ENCODE results near the gene WNT7A.

Gene WNT7A

GRCh38 chr3:13825821-13826220 lies 54.0 kb downstream of the WNT7A start:
- no peak for ATAC-seq (ENCODE audit: low read depth)

GRCh38 chr3:13825311-13825579 lies 54.6 kb downstream of the WNT7A start:
- no peak overlapping the region for H3K4me3 ChIP-seq (ENCODE audit: severe bottlenecking)
- H3K36me3 ChIP-seq (ENCODE audit: low read depth) = no peaks in the 10 kb centered on the region; the same call in 1 of the 2 replicates
- no peak for DNase-seq (ENCODE audit: low spot score)
- no peaks in the 10 kb centered on the region for H3K9me3 ChIP-seq (ENCODE audit: severe bottlenecking)
- H3K27me3 ChIP-seq (ENCODE audit: insufficient read depth, poor library complexity, severe bottlenecking) = no peaks in the 10 kb centered on the region
- ATAC-seq (ENCODE audit: low read depth) = peak; percentile 58
- H3K4me1 ChIP-seq (ENCODE audit: insufficient read depth, poor library complexity, severe bottlenecking) = peaks cover 48% of the 10 kb centered on the region
- H3K27ac ChIP-seq (ENCODE audit: poor library complexity, severe bottlenecking) = peak overlapping the region; percentile 61
- no peak for TF ChIP-seq CTCF (IDR thresholded peaks at IDR 0.05; ENCODE audit: poor library complexity, severe bottlenecking)

More at GRCh38 chr3:13825821-13826220, 54.0 kb downstream of the WNT7A start:
- Histone ChIP-seq H3K4me3 (ENCODE audit: severe bottlenecking) (no peak overlapping the region), H3K4me1 (ENCODE audit: insufficient read depth, poor library complexity, severe bottlenecking) (peaks cover 48% of the 10 kb centered on the region), H3K36me3 (ENCODE audit: low read depth) (peaks cover 2% of the 10 kb centered on the region; the same call in 1 of the 2 replicates), H3K9me3 (ENCODE audit: severe bottlenecking) (no peaks in the 10 kb centered on the region), H3K27ac (ENCODE audit: poor library complexity, severe bottlenecking) (peak overlapping the region; percentile 61), H3K27me3 (ENCODE audit: insufficient read depth, poor library complexity, severe bottlenecking) (no peaks in the 10 kb centered on the region)
- TF ChIP-seq CTCF (IDR thresholded peaks at IDR 0.05; ENCODE audit: poor library complexity, severe bottlenecking) = no peak
- DNase-seq (ENCODE audit: low spot score) = no peak

GRCh38 chr3:13824521-13825310 lies 55.2 kb downstream of the WNT7A start:
- Histone ChIP-seq H3K27me3 (ENCODE audit: insufficient read depth, poor library complexity, severe bottlenecking) (no peaks in the 10 kb centered on the region), H3K4me3 (ENCODE audit: severe bottlenecking) (no peak overlapping the region), H3K4me1 (ENCODE audit: insufficient read depth, poor library complexity, severe bottlenecking) (peaks cover 48% of the 10 kb centered on the region), H3K36me3 (ENCODE audit: low read depth) (no peaks in the 10 kb centered on the region; the same call in 1 of the 2 replicates), H3K9me3 (ENCODE audit: severe bottlenecking) (no peaks in the 10 kb centered on the region), H3K27ac (ENCODE audit: poor library complexity, severe bottlenecking) (peak overlapping the region; percentile 61)
- no peak for ATAC-seq (ENCODE audit: low read depth)
- DNase-seq (ENCODE audit: low spot score) = no peak
- TF ChIP-seq CTCF (IDR thresholded peaks at IDR 0.05; ENCODE audit: poor library complexity, severe bottlenecking) = no peak

GRCh38 chr3:13823692-13824091 lies 56.2 kb downstream of the WNT7A start:
- no peak overlapping the region for H3K4me3 ChIP-seq (ENCODE audit: severe bottlenecking)
- ATAC-seq (ENCODE audit: low read depth) (no peak), DNase-seq (ENCODE audit: low spot score) (no peak)
- TF ChIP-seq CTCF (IDR thresholded peaks at IDR 0.05; ENCODE audit: poor library complexity, severe bottlenecking) = no peak
- H3K9me3 ChIP-seq (ENCODE audit: severe bottlenecking) = no peaks in the 10 kb centered on the region
- H3K36me3 ChIP-seq (ENCODE audit: low read depth) = peaks cover 5% of the 10 kb centered on the region
- no peaks in the 10 kb centered on the region for H3K27me3 ChIP-seq (ENCODE audit: insufficient read depth, poor library complexity, severe bottlenecking)
- H3K27ac ChIP-seq (ENCODE audit: poor library complexity, severe bottlenecking) = peak overlapping the region; percentile 61
- H3K4me1 ChIP-seq (ENCODE audit: insufficient read depth, poor library complexity, severe bottlenecking) = peaks cover 48% of the 10 kb centered on the region
